ENCODE measurements around the gene FAM120AOS.

The FAM120AOS gene

DNA sequence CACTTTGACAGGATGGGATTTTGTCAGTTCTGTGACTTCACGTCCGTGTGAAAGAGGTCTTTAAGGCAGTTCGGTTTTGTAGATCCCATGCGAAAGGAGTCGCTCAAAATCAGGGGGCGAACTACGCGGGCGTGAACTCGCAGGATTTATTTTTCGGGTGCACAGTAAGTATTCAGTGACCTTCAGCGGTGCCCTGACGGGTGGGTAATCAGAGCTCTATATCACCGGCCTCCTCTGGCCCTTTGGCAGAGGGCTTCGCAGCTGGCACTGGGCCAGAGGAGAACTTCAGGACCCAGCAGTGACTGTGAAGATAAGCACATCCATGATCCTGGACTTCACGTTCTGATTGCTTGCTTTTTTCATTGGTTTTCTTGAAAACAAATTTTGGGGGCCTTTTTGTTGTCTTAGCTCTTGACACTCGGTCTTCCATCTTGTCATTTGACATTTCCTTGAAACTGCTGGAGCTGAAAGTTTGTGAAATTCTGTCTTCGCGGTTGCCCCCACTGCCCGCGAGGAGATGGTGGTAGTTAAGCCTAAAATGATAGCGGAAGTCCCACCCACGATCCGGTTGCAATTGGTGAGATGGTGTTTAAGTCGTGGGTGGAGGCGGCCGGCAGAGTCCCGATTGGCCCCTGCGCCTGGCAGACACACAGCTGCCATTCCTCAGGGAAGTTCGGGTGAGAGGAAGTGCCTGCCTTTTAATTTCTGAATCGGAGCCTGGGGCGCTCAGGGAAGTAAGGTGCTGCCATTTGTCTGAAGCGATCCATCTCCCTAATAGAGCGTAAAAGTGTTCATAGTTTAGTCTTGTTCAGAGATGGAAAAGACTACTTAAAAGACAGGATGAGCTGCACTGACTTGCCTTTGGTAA is at the start of gene FAM120AOS:
FAM120AOS (minus strand) TSS at position 535 of the 868 bp plus-strand sequence. CDS start 872 bp downstream, outside the sequence.
- DNase-seq (ENCODE audit: low read depth in 2 of 3, low spot score in 1 of 3), result peak; percentile 77 to 82 (median 78)

DNA sequence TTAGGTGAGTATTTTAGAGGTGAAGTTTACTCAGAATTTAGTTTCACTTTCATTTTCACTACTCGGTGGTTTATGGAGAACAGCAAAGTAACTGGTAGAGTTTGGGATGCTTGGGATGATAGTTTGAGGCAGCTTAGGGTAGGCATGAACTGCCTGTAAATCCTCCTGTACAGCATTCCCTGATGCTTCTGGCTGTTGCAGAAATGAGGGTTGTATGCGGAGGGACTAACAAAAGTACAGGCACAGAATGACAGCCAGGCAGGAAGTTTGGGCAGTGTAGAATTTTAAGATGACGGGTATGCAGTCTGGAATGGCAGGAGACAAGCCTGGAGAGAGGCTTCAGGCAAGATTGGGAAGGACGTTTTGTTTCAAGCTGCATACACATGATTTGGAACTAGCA is 48.0 kb upstream of the FAM120AOS start:
- no peak for DNase-seq (ENCODE audit: low read depth in 2 of 3, low spot score in 1 of 3)

DNA sequence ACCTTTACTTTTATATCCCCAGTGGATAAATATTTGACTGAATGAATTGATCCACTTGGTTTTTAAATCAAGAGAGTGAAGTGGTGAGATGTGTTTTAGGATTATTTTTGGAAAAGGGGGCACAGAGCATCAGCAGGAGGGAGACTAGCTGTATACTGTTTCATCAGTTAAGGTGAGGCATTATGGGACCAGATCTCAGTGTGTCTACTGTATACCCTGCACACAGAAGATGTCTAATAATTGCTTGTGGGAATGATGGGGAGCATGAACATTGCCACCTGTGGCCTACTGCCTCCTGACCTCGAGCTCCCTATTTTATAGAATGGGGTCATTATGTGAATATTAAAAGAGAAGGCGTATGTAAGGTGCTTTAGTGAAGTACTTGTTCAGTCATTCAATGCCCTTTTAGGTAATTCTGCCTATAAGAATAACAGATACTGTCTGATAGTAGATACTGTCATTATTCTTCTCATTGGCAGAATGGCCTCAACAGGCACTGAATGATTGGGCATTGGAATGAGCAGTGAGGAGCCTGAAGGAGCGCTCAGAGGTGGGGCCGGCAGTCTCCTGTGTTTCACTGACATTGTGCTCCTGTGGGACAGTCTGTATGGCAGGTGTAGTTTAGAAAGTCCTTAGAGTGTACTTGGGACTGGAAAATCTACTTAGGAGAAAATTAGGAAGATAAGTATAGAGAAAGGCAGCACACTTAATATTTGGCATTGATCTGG is 47.4 kb upstream of the FAM120AOS start:
- DNase-seq (ENCODE audit: low read depth in 2 of 3, low spot score in 1 of 3), result no peak

DNA sequence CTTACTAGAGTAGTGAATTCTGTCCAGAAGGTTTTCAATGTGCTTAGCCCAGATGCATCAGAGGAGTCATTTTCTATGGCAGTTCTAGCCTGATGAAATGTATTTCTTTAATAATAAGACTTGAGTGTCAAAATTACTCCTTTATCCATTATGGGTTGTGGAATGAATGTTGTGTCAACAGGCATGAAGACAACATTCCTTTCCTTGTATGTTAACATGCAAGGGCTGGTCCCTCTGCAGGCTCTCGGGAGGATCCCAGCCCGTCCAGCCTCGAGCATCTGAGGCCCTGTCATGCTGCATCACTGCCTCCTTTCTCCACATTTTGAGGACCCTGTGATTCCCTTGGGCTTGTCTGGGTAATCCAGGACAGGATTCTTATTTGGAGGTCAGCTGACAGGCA is 42.9 kb upstream of the FAM120AOS start:
- no peak for DNase-seq (ENCODE audit: low read depth in 2 of 3, low spot score in 1 of 3)

DNA sequence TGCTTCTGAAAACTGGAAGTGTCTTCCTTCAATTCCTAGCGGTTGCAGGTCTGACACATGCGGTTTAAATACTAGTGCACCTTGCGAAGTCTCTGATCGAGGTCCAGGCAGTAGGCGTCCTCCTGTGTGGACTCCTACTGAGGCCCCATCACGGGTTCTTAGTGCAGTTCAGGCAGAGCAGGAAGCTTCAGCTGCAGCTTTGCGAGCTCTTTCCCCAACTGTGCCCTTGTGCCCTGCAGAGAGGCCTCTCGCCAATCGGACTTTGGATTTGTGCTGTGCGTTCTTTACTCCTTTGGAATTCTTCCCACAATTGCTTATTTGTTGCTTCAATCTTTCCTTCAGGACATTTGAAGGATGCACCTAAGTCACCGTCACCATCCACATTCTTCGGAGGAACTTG is 40.6 kb upstream of the FAM120AOS start:
- no peak for DNase-seq (ENCODE audit: low read depth in 2 of 3, low spot score in 1 of 3)

DNA sequence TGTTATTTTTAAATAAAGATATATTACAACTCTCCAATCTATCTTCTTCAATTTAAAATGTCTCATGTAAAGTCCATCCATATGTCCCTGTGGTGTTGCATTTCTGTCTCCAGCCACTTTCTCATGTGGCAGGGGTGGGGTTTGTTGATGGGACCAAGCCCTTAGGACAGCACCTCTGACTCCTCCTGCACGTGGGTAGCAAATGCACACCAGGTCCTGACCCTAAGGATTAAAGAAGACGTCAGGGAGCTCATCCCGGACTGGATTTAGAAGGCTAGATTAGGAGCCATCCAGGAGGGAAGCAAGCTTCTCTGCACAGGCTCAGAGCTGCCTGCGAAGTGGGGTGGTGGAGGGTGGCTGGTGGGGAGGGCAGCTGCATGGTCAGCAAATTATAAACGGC is 38.9 kb upstream of the FAM120AOS start:
- no peak for DNase-seq (ENCODE audit: low read depth in 2 of 3, low spot score in 1 of 3)

DNA sequence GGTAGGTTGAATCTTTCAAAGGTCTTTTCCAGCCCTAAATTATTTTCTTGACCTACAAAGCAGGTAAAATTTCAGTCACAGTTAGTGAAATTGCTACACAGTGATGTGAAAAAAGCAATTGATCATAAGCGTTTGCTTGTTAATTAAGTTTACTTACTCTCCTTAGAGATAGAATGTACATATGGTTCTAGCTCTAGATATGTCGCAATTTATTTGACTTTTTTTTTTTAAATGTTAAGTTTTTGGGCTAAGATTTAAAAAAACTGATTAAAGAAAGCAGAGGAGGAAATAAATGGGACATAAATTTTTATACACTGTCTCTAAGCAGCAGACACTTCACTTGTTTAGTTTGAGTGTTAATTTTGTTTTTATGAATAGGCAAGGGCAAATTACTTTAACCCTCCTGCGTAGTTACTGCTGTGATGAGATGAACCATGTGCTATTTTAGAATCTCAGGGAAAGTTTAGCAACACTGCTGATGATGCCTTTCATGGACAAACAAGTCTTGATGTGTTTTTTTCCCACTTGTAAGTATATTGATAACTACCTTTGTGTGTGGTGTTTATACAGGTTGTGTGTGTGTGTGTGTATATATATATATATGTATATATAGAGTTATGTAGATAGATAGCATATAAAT is 38.3 kb upstream of the FAM120AOS start:
- DNase-seq (ENCODE audit: low read depth in 2 of 3, low spot score in 1 of 3), result no peak

DNA sequence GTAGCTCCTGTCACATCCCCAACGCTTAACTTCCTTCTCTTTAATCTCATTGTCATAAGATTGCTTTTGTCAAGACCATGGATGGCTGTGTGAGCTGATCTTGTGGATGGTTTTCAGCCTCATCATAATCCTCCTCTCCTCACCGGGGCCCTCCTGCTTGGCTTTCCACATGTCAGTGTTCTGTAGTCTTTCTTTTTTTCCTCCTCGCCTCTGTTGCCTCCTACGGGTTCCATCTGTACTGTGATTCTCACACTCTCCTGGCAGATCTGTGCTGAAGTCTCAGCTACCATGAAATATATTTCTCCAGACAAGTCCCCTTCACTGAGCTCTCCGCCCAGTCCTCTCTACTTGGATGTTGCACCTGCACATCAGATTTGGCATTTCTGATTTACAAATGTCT is 34.9 kb upstream of the FAM120AOS start:
- no peak for DNase-seq (ENCODE audit: low read depth in 2 of 3, low spot score in 1 of 3)

DNA sequence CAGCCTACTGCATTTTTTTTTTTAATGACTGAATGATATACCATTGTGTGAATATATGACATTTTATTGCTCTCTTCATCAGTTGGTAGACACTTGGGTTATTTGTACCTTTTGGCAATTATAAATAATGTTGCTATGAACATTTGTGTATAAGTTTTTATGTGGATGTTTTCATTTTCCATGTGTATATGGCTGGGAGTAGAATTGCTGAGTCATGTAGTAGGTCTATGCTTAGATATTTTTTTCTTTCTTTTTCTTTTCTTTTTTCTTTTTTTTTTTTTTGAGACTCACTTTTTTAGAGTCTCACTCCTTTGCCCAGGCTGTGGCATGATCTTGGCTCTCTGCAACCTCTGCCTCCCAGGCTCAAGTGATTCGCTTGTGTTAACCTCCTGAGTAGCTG is 32.9 kb upstream of the FAM120AOS start:
- DNase-seq (ENCODE audit: low read depth in 2 of 3, low spot score in 1 of 3), result no peak

DNA sequence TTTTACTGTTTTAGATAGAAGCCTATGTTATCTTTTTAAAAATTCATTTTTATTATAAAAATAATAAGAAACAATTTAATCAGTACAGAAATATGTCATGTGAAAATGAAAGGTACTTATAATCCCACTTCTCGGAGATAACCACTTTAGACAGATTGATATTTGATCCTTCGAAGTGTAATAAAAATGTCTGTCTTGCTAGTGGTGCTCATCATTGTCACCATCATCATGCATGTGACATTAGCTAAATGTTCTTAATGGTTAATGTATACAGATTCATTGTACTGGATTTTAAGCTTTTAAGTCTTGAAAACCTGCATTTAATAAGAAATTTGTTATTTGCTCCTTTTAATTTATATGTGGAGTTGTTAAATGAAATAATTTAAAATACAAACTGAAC is 30.1 kb upstream of the FAM120AOS start:
- no peak for DNase-seq (ENCODE audit: low read depth in 2 of 3, low spot score in 1 of 3)

DNA sequence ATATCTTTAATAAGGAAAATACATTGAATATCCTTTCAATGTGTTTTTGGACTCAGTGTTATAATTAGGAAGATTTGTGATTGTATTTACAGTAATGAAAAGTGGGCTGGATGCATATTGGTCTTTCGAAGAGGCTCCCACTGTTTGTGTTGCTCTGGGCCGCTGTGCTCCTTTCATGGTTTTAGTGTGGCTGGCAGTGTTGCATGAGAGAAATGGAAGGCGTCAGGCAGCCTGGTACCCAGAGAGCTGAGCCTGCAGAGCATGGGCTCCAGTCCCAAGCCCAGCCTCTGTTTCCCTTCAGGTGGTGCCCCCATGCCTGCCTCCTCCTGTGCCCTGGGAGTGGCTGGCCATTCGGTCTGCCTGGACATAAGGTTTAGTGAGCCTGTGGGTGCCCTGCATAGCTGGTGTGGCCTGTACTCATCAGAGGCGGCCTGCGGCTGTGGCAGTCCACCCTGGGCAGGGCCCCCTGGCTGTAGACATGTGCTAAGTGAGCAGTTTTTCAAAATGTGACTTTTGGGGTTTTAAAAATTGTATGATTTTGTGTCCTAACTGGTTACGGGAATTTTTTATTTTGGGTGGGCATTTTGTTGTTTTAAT is 27.4 kb upstream of the FAM120AOS start:
- DNase-seq (ENCODE audit: low read depth in 2 of 3, low spot score in 1 of 3), result no peak

DNA sequence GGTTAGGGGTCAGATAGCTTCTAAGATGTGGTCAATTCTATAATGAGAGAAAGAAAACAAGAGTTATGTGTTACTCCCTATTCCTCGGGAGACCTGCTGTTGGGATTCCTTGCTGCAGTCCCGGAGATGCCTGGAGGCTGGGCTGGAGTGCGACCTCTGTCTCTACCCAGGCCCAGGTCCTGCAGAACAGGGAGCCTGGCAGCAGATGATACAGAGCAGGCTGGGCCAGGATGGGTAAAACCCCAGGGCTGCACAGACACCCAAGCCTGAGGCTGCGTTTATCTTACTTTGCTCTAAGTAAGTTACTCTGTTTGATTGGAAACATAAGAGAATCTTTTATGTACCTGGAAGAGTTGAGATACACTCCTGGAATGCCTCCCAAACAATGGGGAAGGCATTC is 26.9 kb upstream of the FAM120AOS start:
- no peak for DNase-seq (ENCODE audit: low read depth in 2 of 3, low spot score in 1 of 3)

DNA sequence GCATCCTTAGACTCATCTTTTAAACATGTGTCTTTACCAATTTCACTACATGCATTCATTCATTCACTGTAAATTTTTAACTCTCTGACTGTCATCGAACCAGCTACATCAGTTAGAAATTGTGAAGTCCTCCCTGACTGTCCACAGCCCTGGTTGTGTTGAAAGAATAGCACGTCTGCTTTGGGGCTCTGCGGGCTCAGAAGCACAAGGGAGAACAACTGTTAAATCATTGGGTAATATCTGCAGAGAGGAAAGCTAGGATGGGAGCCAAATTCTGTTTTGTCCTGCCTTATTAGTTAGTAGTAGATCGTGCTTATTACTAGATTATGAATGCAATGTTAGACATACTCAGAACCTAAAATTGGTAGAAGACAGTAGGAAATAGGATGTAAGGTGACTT is 26.3 kb upstream of the FAM120AOS start:
- no peak for DNase-seq (ENCODE audit: low read depth in 2 of 3, low spot score in 1 of 3)

DNA sequence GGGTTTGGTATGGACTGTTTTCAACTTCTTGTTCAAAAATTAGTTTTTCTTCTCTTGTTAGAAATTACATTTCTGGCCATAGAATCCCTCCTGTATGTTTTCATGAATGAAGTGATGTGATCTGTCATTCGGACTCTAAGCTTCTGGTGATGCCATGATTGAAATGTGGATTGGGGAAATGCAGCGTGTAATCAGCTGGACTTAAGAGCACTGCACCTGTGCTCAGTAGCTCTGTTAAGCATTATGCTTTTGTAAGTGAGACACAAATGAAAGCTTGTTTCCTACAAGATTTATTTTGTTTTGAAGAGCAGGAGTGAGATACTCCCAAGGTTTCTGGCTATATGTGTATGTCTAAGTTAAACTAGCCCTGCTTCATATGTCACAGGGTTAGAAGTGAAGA is 24.0 kb upstream of the FAM120AOS start:
- DNase-seq (ENCODE audit: low read depth in 2 of 3, low spot score in 1 of 3), result no peak

DNA sequence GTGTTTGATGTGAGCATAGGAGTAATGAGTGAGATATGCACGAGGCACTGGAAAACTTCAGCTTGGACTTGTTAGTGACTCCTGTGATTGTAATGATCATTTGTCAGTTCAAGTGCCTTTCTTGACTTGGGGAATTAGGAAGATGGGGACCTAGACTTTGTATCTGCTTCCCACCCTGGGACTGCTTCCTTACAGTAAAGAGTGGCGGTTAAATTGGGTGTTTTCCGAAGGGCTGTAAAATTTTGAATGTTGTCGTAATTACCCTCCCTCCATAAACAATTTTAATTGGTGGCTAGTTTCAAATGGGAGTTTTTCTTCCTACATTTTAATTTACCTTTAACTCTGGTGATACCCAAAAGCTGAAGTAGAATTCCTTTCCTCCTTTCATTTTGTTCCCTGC is 23.5 kb upstream of the FAM120AOS start:
- no peak for DNase-seq (ENCODE audit: low read depth in 2 of 3, low spot score in 1 of 3)

DNA sequence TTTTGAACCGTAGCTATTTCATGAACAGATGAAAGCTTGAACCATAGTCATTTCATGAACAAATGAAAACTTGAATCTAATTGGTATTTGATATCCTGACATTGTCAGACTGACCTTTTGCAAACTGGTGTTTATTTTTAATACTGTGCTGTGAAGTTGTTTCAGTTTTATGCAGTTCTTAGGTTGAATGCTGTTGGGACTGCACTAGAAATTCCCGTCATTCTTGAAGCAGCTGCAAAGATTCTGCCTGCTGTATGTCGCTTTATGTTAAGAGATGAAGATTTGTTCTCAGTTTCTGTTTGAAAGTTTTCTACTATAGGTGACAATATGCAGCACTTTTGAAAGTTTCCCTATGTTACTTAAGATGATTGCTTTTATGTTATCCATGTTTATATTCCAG is 22.5 kb upstream of the FAM120AOS start:
- no peak for DNase-seq (ENCODE audit: low read depth in 2 of 3, low spot score in 1 of 3)

DNA sequence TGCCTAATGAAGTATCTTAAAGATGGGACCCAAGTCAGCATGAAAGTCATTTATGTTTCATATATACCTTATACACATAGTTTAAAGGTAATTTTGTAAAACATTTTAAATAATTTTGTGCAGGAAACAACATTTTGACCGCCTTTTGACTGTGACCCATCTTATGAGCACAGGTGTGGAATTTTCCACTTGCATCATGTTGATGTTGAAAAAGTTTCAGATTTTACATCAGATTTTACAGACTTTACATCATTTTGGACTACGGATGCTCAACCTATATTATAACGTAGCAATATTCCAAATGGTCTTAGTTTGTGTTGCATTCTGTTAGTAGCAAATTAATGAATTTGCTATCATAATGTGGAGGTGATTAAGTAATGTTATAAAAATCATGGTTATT is 21.7 kb upstream of the FAM120AOS start:
- DNase-seq (ENCODE audit: low read depth in 2 of 3, low spot score in 1 of 3), result no peak

DNA sequence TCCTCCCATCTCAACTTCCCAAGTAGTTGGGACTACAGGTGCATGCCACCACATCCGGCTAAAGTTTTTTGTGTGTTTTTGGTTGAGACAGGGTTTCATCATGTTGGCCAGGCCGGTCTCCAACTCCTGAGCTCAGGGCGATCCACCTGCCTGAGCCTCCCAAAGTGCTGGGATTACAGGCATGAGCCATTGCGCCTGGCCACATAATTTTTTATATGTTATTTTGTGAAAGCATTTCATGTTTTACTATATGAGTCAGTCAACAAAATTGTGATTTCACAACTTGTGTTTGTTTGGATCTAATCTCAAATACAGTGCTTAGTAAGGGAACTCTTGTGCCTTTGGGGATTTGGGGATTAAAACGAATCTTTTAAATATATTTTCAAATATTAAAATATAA is 20.0 kb upstream of the FAM120AOS start:
- DNase-seq (ENCODE audit: low read depth in 2 of 3, low spot score in 1 of 3), result no peak

DNA sequence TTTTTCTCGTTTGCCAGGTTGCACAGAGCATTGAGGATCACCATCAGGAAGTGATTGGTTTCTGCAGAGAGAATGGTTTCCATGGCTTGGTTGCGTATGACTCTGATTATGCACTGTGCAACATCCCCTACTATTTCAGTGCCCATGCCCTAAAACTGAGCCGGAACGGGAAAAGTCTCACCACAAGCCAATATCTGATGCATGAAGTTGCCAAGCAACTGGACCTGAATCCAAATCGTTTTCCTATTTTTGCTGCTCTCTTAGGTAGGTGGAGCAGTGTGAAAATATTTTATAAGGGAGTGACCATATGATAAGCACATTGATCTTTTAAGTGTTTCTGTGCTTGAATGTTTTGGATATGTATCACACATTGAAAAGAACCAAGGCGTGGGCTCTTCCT is 17.7 kb upstream of the FAM120AOS start:
- DNase-seq (ENCODE audit: low read depth in 2 of 3, low spot score in 1 of 3), result no peak

DNA sequence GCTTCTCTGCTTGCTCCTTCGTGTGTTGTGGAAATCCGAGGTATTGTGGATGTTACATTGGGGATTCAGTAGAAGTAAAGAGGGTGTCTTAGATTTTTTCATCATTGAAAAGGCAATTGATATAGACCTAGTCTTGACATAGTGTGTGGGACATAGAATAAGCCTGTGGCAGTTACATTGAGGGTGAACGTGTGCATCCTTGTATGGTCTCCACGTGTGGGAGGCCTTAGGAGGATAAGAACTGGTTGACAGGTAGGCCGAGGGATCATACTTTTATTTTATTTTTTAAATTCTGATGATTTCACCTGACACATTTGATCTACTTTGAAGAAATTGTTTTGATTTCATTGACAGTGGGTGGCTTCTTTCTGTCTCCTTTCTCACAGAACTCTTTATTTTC is 17.0 kb upstream of the FAM120AOS start:
- no peak for DNase-seq (ENCODE audit: low read depth in 2 of 3, low spot score in 1 of 3)

DNA sequence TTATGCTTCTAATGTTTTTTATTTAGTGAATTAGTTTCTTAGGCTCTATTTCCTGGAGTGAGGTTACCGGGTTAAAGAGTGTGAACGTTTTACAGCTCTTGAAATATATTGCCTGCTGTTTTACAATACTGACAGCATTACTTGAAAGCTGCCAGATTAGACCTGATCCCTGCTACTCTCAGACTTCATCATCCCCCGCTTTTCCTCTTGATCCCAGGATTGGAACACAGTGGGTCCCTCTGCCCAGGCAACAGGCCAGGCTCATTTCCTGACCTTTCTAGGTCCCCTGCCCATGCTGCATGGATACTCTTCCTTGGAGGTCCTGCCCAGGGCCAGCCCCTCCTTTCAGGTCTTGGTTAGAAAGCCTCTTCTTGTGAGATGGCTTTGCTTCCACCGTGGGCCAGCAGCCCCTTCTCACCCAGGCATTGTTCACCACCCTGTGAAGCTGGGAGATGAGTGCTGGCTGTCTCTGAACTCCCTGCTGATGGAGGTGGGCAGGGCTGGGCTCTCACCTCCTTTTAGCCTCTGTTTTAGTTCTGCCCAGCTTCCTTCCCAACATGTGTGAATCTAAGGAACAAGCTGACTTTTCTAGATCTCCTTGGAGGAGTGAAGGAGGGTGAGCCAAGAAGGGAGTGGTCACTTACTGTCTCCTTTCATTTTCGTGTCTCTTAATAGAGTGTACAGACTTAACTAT is 15.5 kb upstream of the FAM120AOS start:
- DNase-seq (ENCODE audit: low read depth in 2 of 3, low spot score in 1 of 3), result no peak
